ENCODE results near the gene KRTAP10-11. TPM values are rescaled to one million over a fixed set of nuclear protein-coding genes. Genes with fewer than 3 reads are reported as not detected.
A peak's percentile ranks its signal among the peaks of the same experiment; 100 is the strongest.
"Not testable (repeated sequence)": the region's sequence is repeated elsewhere in the genome, so short reads cannot be mapped to it uniquely, and the experiment has no call there.

KRTAP10-11 gene
- total RNA-seq, 1 donor from 2014 or later = not detected

- DNase-seq (ENCODE audit: low spot score) = peak; percentile 51
- intact Hi-C loops (cut with DNase I) = no loop called here
Measured at GRCh38 chr21:44614161-44614631, 32.0 kb upstream of the KRTAP10-11 start.

DNA sequence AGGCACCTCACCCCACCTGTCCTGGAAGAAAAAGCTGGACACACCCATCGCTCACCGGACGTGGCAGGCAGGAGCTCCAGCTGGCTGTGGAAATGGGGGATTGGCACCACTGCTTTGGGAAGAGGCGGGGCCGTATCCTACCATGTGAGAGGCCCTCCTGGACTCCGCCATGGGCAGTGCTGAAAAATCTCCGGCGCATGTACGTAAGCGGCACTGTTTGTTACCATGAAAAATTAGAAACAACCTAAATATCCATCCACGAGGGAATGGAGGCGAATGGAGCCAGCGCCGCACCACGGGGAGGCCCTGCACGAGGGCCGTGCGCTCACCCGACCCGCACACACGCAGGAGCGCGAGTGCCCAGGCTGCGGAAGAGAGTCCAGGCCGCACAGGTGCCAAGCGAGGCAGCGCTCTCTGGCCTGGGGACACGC is 31.2 kb upstream of the KRTAP10-11 start:
- intact Hi-C loops (cut with DNase I) = no loop called here
- no peak for DNase-seq (ENCODE audit: low spot score)

DNA sequence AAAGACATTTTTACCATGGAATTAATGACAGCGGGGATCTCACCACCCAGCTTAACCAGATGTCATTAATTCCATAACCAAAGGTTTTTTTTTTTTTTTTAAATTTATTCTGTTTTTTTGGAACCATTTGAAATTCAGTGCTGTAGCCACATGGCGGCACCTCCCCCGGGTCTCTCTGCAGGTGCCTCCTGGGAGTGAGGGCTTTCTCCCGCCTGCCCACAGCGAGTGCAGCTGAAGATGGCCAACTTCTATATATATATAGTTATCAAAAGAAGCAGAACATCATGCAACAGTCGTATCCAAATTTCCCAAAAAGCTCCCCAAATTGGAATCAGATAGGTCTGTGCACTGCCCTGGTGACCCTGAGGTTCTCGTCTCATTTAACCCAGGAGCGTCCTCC is 30.7 kb upstream of the KRTAP10-11 start:
- intact Hi-C loops (cut with DNase I) = no loop called here
- no peak for DNase-seq (ENCODE audit: low spot score)

- DNase-seq (ENCODE audit: low spot score) = no peak
- intact Hi-C loops (cut with DNase I) = no loop called here
Measured at GRCh38 chr21:44615911-44616590, 30.2 kb upstream of the KRTAP10-11 start.

DNA sequence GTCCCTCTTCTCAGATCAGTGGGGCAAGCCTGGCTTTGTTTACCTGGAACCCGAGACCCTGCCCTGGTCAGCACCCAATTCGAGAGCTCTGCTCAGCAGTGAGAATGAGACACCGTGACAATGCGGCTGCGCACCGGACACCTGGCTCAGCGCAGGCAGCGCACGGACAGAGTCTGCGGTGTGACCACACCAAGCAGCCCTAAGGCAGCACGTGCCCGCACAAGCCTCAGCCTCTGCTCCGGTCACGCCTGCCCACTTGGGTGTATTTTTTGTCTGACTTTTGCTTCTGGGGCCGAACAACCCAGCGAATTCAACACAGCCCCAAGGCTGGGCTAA is 29.7 kb upstream of the KRTAP10-11 start:
- intact Hi-C loops (cut with DNase I) = no loop called here
- no peak for DNase-seq (ENCODE audit: low spot score)

DNA sequence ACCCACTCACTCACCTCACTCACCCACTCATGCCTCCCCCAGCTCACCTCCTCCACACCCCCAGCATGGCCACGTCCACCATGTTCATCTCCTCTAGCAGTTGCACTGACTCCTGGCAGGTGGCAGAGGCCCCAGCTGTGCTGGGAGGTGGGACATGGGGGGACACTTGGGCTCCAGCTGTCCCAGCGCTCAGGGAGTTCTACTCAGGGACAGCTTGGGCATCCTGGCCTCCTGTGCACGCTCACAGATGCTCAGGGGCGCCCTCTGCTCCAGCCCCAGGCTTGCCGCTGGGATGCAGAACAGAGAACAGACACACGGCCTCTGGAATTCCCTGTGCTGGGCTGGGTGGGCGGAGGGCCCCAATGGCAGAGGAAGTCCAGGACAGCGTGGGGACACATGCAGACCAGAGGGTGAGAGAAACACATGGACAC is 29.1 kb upstream of the KRTAP10-11 start:
- DNase-seq (ENCODE audit: low spot score) = no peak
- intact Hi-C loops (cut with DNase I) = no loop called here

GRCh38 chr21:44618504-44618903 is 27.7 kb upstream of the KRTAP10-11 start:
- no peak for DNase-seq (ENCODE audit: low spot score)
- intact Hi-C loops (cut with DNase I) = no loop called here

GRCh38 chr21:44618909-44619308 is 27.3 kb upstream of the KRTAP10-11 start:
- no peak for DNase-seq (ENCODE audit: low spot score)

DNA sequence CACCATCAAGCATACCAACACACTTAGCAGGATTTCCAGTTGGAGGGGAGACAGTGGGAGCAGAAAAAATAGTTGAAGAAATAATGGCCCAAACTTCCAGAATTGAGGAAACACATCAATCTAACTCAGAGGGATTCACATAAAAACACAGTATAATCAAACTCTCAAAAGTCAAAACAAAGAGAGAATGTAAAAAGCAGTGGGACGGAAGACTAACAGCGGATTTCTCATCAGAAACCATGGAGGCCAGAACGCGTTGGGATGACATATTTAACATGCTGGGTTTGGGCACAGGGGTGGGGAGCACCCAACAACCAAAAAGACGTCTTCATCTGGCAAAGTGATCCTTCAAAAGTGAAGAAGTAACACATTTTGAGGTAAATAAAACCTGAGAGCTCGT is 26.3 kb upstream of the KRTAP10-11 start:
- intact Hi-C loops (cut with DNase I) = no loop called here
- DNase-seq (ENCODE audit: low spot score) = no peak

More at GRCh38 chr21:44618909-44619308, 27.3 kb upstream of the KRTAP10-11 start:
- intact Hi-C loops (cut with DNase I) = no loop called here

GRCh38 chr21:44623575-44623974 is 22.6 kb upstream of the KRTAP10-11 start:
- no peak for DNase-seq (ENCODE audit: low spot score)
- intact Hi-C loops (cut with DNase I) = no loop called here

- intact Hi-C loops (cut with DNase I) = no loop called here
- no peak for DNase-seq (ENCODE audit: low spot score)
Measured at GRCh38 chr21:44625756-44626155, 20.5 kb upstream of the KRTAP10-11 start.

DNA sequence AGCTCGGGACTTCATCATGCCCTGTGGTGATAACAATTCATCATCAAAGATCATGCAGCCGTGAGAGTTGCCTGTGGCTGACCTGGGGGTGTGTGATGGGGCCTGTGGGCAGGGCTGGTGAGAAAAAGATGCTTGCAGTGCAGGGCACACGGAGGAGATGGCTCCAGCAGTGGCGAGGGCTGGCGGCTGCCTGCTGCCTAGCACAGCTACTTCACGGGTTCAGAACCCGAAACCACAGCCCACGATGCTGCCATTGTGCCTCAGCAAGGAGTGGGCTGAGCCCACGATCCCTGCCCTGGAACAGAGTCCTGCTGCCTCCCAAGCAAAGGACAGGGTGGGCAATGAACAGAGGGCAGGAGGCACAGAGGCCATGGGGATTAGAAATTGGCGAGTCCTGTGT is 20.0 kb upstream of the KRTAP10-11 start:
- no peak for DNase-seq (ENCODE audit: low spot score)
- intact Hi-C loops (cut with DNase I) = no loop called here

DNA sequence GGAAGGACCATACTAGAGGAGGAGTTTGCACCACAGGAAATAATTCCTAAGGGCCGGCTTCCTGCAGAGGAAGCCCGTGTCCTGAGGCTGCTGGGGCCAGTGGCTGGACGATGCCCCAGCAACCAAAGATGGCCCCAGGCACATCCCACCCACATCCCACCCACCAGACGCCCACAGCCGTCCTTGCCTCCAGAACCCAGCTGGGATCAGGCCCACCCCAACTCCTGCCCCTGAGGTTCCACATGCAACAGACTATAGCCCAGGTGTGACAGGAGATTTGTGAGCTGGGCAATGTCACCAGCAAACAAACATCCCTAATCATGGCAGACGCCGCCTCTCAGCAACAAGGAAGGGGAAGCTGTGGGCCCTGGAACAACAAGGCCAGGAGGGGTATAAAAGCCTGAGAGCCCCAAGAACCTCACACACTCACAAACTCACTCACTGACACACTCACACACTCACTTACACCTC is 19.5 kb upstream of the KRTAP10-11 start, which contains the start of gene KRTAP10-9:
Gene KRTAP10-9, plus strand, starts transcription at position 421 of the 471 bp plus-strand sequence. CDS start 79 bp downstream, outside the sequence.
- intact Hi-C loops (cut with DNase I) = no loop called here
- DNase-seq (ENCODE audit: low spot score) = no peak

DNA sequence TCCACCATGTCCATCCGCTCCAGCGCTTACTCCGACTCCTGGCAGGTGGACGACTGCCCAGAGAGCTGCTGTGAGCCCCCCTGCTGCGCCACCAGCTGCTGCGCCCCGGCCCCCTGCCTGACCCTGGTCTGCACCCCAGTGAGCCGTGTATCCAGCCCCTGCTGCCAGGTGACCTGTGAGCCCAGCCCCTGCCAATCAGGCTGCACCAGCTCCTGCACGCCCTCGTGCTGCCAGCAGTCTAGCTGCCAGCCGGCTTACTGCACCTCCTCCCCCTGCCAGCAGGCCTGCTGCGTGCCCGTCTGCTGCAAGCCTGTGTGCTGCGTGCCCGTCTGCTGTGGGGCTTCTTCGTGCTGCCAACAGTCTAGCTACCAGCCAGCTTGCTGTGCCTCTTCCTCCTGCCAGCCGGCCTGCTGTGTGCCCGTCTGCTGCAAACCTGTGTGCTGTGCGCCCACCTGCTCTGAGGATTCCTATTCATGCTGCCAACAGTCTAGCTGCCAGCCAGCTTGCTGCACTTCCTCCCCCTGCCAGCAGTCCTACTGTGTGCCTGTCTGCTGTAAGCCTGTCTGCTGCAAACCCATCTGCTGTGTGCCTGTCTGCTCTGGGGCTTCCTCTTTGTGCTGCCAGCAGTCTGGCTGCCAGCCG is 18.9 kb upstream of the KRTAP10-11 start:
- intact Hi-C loops (cut with DNase I); DNase-seq (ENCODE audit: low spot score): not testable (repeated sequence)

- intact Hi-C loops (cut with DNase I); DNase-seq (ENCODE audit: low spot score): not testable (repeated sequence)
Measured at GRCh38 chr21:44627831-44628233, 18.4 kb upstream of the KRTAP10-11 start.

GRCh38 chr21:44628707-44629391 is 17.4 kb upstream of the KRTAP10-11 start:
- no peak for DNase-seq (ENCODE audit: low spot score)
- intact Hi-C loops (cut with DNase I) = no loop called here

GRCh38 chr21:44630440-44630839 is 15.8 kb upstream of the KRTAP10-11 start:
- intact Hi-C loops (cut with DNase I) = no loop called here
- DNase-seq (ENCODE audit: low spot score) = no peak

DNA sequence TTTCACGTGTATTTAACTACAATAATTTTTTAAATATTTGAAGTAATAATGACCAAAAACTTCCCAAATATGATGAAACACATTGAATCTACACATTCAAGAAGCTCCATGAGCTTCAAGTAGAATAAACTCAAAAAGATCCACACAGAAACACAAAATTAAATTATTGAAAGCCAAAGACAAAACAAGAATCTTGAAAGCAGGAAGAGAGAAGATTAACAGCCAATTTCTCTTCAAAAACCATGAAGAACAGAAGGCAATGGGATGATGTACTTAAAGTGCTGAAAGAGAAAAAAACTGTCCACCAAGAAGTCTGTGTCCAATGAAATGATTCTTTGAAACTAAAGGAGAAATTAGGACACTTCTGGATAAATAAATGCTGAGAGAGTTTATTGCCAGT is 14.1 kb upstream of the KRTAP10-11 start:
- no peak for DNase-seq (ENCODE audit: low spot score)
- intact Hi-C loops (cut with DNase I) = no loop called here

- DNase-seq (ENCODE audit: low spot score) = no peak
- intact Hi-C loops (cut with DNase I) = no loop called here
Measured at GRCh38 chr21:44636209-44637017, 9.8 kb upstream of the KRTAP10-11 start.

Measured in cardiac septum (tissue), 1 donor.